ENCODE measurements around the gene C22orf42.

C22orf42 gene

GRCh38 chr22:32183625-32184024, 24.5 kb upstream of the C22orf42 start:
- H3K4me3 ChIP-seq (replicated peaks; ENCODE audit: insufficient read depth, low read length): no peak overlapping the region
- no peak for DNase-seq (ENCODE audit: low read depth in 1 of 2, low spot score in 1 of 2)

DNA sequence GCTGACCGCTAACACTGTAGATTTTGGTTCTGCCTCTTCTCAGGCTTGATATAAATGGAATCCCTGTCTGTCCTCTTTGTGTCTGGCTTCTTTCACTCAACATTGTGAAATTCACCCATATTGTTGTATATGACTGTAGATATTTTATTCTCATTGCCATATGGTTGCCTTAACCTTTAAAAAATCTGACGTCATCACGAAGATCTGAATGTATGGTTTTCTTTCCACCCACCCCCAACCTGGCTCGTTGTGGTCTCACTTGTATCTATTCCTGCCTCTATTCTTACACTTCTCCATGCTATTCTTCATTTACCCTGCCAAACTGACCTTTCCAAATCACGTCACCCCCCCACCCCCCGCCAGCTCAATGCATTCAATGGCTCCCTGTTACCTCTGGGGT, 21.9 kb upstream of the C22orf42 start:
- no peak for DNase-seq (ENCODE audit: low read depth in 1 of 2, low spot score in 1 of 2)
- Histone ChIP-seq H3K4me3 (replicated peaks; ENCODE audit: insufficient read depth, low read length) (no peak overlapping the region), H3K27ac (replicated peaks) (no peak overlapping the region), H3K27me3 (ENCODE audit: insufficient read depth, poor library complexity, severe bottlenecking) (peaks cover 9% of the 10 kb centered on the region)
- no peak for TF ChIP-seq SPI1 (IDR thresholded peaks at IDR 0.05; ENCODE audit: borderline replicate concordance, low read depth)
- TF ChIP-seq CTCF (IDR thresholded peaks at IDR 0.05; ENCODE audit: insufficient read depth, low read length): no peak
- no peak for TF ChIP-seq POLR2AphosphoS5 (IDR thresholded peaks at IDR 0.05; ENCODE audit: low read depth)
- TF ChIP-seq GABPA (IDR thresholded peaks at IDR 0.05; ENCODE audit: low read depth): no peak
- no peak for TF ChIP-seq REST (IDR thresholded peaks at IDR 0.05; ENCODE audit: insufficient replicate concordance, low read depth)

More at GRCh38 chr22:32183625-32184024, 24.5 kb upstream of the C22orf42 start:
- peaks cover 3% of the 10 kb centered on the region for H3K27me3 ChIP-seq (ENCODE audit: insufficient read depth, poor library complexity, severe bottlenecking)
- H3K27ac ChIP-seq (replicated peaks): no peak overlapping the region
- no peak for TF ChIP-seq GABPA (IDR thresholded peaks at IDR 0.05; ENCODE audit: low read depth)
- TF ChIP-seq REST (IDR thresholded peaks at IDR 0.05; ENCODE audit: insufficient replicate concordance, low read depth): no peak
- no peak for TF ChIP-seq POLR2AphosphoS5 (IDR thresholded peaks at IDR 0.05; ENCODE audit: low read depth)
- no peak for TF ChIP-seq CTCF (IDR thresholded peaks at IDR 0.05; ENCODE audit: insufficient read depth, low read length)
- no peak for TF ChIP-seq SPI1 (IDR thresholded peaks at IDR 0.05; ENCODE audit: borderline replicate concordance, low read depth)

GRCh38 chr22:32177221-32177765, 18.2 kb upstream of the C22orf42 start:
- Histone ChIP-seq H3K4me3 (replicated peaks; ENCODE audit: insufficient read depth, low read length) (no peak overlapping the region), H3K27me3 (ENCODE audit: insufficient read depth, poor library complexity, severe bottlenecking) (peaks cover 16% of the 10 kb centered on the region), H3K27ac (replicated peaks) (no peak overlapping the region)
- DNase-seq (ENCODE audit: low read depth in 1 of 2, low spot score in 1 of 2): no peak
- TF ChIP-seq GABPA (IDR thresholded peaks at IDR 0.05; ENCODE audit: low read depth) (no peak), REST (IDR thresholded peaks at IDR 0.05; ENCODE audit: insufficient replicate concordance, low read depth) (peak; percentile 93), POLR2AphosphoS5 (IDR thresholded peaks at IDR 0.05; ENCODE audit: low read depth) (no peak), CTCF (IDR thresholded peaks at IDR 0.05; ENCODE audit: insufficient read depth, low read length) (no peak)
